PC-9 (cell line): ENCODE results near the gene HTRA3.

ENCODE experiments used
- CTCF ChIP-seq: fragments of 200-600 bp; sonication (generic); conservative IDR thresholded peaks from 2 replicates; pipeline ENCODE4 v1.6.1; 2017; ENCODE audit warnings: mixed run types, antibody characterized with exemption, mild to moderate bottlenecking, moderate library complexity
- EZH2 ChIP-seq: fragments of 200-600 bp; sonication (generic); IDR thresholded peaks from 2 replicates; pipeline ENCODE4 v1.8.0; 2017; ENCODE audit warnings: antibody characterized with exemption, low read depth

DNA sequence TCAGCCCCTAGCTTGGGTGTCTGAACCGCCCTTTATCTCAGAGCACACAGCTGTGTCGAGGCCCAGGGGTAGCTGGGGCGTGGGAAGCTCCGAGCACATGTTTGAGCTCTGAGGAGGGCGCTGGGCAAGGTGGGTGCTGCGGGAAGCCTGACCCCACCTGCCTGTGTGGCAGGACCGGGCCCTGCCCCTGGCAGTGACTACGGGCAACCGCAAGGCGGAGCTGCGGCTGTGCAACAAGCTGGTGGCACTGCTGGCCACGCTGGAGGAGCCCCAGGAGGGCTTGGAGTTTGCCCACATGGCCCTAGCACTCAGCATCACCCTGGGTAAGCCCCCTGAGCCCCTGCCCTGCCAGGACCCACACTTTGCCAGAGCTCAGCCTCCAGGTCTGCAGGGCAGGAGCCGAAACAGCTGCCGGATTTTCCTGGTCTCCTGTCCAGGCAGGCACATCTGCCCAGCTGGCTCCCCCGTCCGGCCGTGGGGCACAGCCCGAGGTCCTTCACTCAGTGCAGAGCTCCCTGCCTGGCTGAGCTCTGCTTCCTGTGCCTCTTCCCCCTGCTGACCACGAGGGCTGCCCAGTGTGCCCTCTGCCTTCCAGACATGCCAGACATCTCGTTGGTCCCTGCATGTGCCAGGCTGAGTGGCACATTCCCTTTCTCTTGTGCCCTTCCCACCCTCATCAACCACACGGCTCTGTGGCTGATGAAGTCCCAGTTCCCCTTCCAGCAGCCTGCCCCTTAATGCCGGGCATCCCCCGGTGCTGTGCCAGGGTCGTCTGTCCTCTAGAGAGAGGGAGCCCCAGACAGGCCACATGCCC lies 33.2 kb upstream of the HTRA3 start:
- TF ChIP-seq CTCF (no peak), EZH2 (no peak)
